Right lung (tissue), 5 donors: ENCODE measurements around the gene CEBPE. TPM values are rescaled to one million over a fixed set of nuclear protein-coding genes. Genes with fewer than 3 reads are reported as not detected.
"Not testable (repeated sequence)": the region's sequence is repeated elsewhere in the genome, so short reads cannot be mapped to it uniquely, and the experiment has no call there.

Source experiments
- DNase-seq, 2 donors: peaks; one replicate each; pipeline ENCODE4 v3.0.0-alpha.2; 2013
- polyA plus RNA-seq, 5 donors: library from polyadenylated mRNA; unstranded; fragments of 120-200 nt; gene quantifications; one replicate each; pipeline versions ENCODE4 v1.2.1 to v1.2.3, GENCODE V29; 2013; ENCODE audit warnings: inconsistent platforms in 1 of 5, low replicate concordance in 1 of 5; ENCODE audit not compliant: insufficient read length in 5 of 5, insufficient read depth in 1 of 5

The CEBPE gene
- polyA plus RNA-seq, 5 donors = 0.10 to 0.23 (median 0.16) TPM

GRCh38 chr14:23123419-23123818, 4.4 kb upstream of the CEBPE start:
- DNase-seq = no peak

- no peak for DNase-seq
Measured at GRCh38 chr14:23122086-23122485, 3.0 kb upstream of the CEBPE start.

DNA sequence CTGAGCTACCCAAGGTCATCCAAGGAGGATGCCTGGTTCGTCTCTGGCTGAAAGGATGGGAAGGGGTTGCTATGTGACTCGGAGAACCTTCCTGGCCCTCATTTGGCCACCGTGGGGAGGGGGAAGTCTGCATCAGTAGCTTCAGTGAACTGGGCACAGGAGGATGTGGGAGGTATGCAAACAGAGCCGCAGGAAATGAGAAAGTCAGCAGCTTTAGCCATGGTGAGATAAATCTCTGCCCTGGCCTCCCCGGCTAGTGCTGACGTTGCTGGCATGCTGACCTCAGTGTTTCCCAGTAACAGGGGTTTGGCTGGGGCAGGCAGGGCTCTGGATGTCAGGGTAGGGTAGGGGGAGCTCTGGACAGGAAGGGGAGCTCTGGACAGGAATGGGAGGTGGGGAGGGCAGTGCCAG, 2.3 kb upstream of the CEBPE start:
- DNase-seq = no peak

DNA sequence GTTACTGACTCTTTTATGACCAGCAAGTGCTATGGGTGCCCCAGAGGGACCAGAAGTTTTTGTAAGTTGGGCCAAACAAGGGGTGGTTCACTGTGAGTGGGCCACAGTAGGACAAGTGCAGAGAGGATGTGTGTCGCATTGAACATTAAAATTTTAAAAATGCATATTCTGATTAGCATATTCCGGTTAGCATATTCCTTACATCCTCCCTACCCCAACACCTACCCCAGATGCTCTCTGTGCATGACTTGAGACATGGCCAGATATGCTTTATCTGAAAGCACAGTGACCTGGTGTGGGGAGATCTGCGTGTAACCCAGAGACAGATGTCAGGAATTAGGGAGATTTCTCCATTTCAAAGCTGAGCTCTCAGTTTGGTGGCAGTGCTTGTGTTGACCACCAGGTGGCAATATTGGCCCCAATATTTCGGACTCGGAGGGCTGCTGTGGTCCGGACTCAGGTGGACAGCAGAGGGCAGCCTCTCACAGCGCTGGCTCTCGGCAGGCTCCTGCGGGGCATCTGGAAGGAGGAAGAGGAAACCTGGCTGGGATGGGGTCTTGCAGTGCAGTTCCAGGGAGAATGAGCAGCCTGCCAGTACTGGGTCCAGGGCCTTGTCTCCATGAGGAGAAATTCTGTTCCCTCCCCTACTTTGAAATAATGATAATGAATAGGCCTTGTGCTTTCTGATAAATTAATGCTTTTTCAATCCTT, 1.6 kb upstream of the CEBPE start:
- DNase-seq = peak; percentile 78 to 87

DNA sequence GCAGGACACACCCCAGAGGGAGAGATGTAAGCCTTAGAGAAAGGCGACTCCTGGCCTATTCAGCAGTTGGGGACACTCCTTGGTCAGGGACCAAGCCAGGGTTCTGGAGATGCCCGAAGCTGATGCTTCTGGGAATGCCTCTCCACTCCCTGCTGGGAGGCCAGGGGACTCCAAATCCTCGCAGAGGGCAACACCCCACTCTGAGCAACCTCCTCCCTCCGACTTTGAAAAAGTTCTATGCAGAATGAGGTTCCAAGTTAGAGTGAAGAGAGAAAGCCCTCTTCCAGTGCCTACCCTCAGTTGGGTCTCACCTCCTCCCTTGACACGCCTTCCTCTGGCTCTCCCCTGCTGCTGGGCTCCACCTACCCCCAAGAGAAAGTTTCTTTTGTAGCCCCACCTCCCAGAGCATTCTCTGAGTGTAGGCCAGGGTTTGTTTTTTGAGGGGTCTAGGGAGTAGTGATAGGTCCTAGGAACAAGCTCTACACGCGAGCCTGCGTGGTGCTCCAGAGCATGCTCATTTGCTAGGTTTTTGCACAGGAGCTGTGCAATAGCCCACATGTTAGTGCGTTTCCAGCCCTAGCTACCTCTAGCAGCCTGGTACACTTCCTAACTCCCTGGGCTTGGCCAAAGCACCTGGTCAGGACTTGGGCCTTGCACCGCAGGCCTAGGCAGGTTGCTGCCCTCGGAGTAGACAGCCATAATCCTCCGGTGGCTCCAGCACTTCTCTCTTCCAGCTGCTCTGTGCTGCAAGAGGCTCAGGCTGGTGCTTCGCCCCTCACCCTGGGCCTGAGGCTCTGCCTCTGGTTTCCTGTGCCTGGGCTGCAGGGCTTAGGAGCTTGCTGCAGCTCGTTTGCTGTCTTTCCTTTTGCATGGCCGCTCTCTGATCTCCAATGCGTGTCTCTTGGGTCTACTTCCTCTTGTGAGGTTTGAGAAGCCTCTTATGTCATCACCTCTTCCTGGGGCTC, 590 bp upstream of the CEBPE start:
- DNase-seq = no peak

GRCh38 chr14:23117371-23118020, 1.6 kb downstream of the CEBPE start:
- DNase-seq = no peak

GRCh38 chr14:23115918-23116317, 3.1 kb downstream of the CEBPE start:
- DNase-seq = no peak

DNA sequence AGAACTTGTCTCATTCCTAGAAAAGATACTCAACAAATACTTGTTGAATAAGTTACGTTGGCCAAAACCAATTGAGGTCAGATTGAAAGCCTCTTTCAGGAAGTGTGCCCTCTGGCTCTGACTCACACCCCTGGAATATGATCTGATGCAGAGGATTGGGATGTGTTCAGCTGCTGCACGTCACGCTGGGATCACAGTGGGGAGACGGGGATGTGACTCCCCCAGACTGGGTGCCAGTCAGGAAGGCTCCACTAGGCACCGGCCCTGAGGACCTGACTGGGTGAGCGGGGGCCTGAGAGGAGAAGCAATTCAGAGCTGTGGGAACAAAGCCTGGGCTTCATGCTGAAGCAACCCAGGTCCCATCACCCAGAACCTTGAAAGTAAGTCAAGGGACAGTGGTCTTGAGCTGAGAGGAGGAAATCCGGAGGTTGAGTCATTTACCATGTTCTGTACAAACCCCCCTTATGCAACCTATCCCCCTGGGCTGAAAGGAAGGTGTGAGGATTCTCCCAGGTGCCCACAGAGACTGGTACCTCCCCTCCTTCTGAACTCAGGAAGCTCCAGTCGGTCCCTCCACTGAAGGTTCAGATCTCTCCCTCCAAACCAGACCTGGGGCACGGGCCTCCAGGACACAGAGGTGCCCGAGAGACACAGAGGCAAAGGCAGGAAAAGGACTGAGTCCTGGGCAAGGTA, 3.9 kb downstream of the CEBPE start:
- no peak for DNase-seq

DNA sequence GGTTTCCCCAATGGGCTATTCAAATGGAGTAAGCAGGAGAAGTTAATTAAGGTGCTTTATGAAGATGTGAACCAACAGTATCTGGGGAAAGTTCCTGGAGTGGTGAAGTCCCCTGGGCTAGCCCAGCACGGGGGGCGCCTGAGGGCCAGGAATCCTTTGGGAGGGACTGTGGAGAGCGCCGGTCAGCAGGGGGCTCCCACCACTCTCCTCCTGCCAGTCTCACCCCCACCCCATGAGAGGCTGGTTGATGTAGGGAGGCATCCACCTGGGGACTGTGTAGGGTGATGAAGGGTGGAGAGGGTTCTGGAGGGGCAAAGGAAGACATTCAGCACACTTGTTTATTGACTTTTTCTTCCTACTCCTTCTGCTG, 4.4 kb downstream of the CEBPE start:
- no peak for DNase-seq

DNA sequence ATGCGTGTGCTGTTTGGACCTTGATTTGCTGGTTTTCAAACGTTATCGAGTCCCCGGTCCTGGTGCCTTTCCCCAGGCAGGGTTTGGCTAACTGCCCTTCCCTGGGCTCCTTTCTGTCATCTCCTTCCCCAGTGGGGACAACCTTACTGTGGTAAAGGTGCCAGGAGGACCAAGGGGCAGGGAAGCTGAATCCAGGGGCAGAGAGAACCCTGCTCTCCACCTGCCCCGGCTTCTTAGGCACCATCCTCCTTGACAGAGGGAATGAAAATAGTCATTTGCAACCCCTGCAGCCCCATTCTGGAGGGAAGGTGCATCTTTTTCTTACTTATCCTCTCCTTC, 5.0 kb downstream of the CEBPE start:
- no peak for DNase-seq

- DNase-seq = peak; percentile 84 to 85
Measured at GRCh38 chr14:23113431-23114119, 5.5 kb downstream of the CEBPE start.

- no peak for DNase-seq
Measured at GRCh38 chr14:23112359-23113178, 6.5 kb downstream of the CEBPE start.

DNA sequence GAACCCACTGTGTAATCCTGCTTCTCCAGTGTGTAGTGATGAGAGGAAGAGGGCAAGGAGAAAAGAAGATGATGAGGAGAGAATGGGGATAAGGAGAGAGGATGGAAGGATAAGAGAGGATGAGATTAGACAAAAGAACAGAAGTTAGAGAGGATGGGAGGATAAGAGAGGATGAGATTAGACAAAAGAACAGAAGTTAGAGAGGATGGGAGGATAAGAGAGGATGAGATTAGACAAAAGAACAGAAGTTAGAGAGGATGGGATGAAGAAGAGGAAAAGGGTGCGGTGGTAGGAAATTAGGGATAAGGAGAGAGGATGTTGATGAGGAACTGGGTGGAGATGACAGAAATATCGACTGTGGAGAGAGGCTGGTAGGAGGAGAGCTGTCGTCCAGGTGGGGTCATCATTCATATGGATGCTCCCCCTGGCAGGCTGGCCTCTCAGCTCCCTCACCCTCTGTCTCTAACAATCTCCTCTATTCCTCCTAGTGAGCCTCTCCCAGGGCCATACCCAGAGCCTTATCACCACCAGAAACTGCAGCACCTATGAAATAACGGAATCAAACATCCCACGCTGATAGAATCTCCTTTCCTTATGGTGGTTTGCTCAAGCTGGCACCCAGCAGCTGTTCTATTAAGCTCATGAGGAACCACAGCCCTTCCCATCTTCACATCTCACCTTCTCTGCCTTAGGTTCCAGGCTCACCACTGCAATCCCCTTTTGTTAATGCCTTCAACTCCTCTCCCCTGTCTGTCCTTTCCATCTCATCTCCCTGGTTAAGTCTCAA, 8.3 kb downstream of the CEBPE start:
- no peak for DNase-seq

GRCh38 chr14:23109769-23110168, 9.3 kb downstream of the CEBPE start:
- DNase-seq = no peak

DNA sequence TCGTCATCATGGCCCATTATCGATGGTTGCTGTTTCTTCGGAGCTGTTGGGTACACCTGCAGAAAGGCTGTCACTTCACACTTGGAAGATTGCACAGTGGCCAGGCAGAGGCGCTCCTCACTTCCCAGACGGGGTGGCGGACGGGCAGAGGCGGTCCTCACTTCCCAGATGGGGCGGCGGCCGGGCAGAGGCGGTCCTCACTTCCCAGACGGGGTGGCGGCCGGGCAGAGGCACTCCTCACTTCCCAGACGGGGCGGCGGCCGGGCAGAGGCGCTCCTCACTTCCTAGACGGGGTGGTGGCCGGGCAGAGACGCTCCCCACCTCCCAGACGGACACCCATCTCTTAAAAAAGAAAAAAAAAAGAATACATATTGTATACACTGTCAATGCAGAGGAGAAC, 10.9 kb downstream of the CEBPE start:
- DNase-seq = not testable (repeated sequence)

DNA sequence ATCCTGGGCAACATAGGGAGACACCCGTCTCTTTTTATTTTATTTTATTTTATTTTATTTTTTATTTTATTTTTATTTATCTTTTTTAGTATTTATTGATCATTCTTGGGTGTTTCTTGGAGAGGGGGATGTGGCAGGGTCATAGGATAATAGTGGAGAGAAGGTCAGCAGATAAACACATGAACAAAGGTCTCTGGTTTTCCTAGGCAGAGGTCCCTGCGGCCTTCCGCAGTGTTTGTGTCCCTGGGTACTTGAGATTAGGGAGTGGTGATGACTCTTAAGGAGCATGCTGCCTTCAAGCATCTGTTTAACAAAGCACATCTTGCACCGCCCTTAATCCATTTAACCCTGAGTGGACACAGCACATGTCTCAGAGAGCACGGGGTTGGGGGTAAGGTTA, 11.4 kb downstream of the CEBPE start:
- not testable (repeated sequence) for DNase-seq

DNA sequence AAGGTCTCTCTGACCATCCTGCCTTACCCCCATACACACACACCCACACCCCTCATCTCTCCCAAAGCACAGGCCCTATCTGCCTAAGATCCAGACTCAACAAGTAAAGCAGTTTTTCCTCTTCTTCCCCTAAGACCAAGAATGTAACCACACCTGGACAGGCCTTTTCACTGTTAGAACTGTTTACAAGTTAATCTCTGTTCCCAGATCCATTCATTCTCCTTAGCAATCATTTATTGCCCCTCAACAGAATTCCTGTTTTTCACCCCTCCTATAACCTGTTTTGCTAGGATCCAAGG, 12.4 kb downstream of the CEBPE start:
- DNase-seq = no peak

DNA sequence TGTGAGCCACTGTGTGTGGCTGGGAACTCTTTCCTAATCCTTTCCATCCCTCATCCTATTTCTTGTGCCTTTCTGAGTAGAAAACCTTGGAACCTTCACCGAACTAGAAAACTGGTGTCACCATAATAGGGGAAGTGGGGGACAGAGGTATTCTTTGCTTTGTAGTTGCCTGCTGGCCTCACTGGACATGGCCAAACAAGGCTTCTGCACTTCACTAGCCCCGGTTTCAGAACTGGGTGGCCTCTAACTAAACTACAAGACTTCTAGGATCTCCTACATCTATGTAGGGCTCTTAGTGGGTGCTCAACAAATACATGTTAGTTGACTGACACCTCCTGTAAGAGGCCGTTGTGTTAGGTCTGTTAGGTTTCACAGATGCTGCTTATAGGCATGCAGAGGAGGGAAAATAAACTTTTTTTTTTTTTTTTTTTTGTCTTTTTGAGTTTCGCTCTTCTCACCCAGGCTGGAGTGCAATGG, 13.7 kb downstream of the CEBPE start:
- no peak for DNase-seq

DNA sequence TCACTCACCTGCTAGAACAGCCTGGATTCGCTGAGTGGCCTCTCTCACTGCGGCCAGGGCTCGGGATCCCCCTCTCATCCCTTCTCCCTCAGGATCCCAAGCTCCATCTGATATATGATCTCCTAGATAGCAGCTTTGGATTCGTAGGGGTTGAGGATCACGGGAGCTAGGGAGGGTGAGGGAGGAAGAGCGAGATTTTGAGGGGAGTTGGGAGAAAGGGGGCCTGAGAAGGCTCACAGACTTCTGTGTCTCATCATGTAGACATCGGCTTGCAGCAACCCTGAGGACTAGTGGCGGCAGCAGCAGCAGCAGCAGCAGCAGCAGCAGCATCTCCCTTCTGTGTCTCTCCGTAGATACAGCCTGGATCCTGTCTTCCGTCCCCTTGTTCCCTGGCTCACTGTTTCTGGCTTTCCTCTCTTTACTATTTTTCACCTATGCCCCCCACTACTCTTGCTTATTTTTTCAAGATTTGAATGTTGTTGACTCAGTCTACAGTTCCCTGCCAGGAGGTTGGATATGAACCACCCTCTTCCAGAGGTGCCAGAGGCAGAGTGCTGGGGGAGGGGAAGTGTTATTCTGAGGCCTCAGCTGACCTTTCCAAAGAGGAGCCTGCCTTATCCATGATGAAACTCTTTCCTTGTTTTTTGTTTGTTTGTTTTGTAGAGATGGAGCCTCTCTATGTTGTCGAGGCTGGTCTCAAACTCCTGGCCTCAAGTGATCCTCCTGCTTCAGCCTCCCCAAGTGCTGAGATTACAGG, 14.3 kb downstream of the CEBPE start, which contains the start of gene CIROP:
Gene CIROP (minus strand): TSS at position 399 of the 757 bp plus-strand sequence. CDS start 69 bp downstream, at position 330.
- DNase-seq = no peak
